GM20000 (cell line): ENCODE data around the gene CYP20A1.
"Not testable (repeated sequence)": the region's sequence is repeated elsewhere in the genome, so short reads cannot be mapped to it uniquely, and the experiment has no call there.

Source experiments
- DNase-seq: peaks from one replicate; pipeline ENCODE4 v3.0.0; 2012; ENCODE audit warnings: low spot score
- CTCF ChIP-seq: IDR thresholded peaks from 2 replicates; pipeline ENCODE4 v1.5.1; 2012; ENCODE audit warnings: mild to moderate bottlenecking, control low read depth; ENCODE audit errors: extremely low read depth, missing control alignments

Gene CYP20A1, protein sequence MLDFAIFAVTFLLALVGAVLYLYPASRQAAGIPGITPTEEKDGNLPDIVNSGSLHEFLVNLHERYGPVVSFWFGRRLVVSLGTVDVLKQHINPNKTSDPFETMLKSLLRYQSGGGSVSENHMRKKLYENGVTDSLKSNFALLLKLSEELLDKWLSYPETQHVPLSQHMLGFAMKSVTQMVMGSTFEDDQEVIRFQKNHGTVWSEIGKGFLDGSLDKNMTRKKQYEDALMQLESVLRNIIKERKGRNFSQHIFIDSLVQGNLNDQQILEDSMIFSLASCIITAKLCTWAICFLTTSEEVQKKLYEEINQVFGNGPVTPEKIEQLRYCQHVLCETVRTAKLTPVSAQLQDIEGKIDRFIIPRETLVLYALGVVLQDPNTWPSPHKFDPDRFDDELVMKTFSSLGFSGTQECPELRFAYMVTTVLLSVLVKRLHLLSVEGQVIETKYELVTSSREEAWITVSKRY

GRCh38 chr2:203238704-203239526 is at the start of gene CYP20A1:
CYP20A1 (plus strand) TSS chr2:203239018; CDS start chr2:203239063, 45 bp downstream.
- no peak for TF ChIP-seq CTCF
- DNase-seq, result peak; percentile 92

GRCh38 chr2:203190547-203190946 is 48.3 kb upstream of the CYP20A1 start:
- not testable (repeated sequence) for DNase-seq

GRCh38 chr2:203191026-203191425 is 47.8 kb upstream of the CYP20A1 start:
- DNase-seq, result not testable (repeated sequence)

DNA sequence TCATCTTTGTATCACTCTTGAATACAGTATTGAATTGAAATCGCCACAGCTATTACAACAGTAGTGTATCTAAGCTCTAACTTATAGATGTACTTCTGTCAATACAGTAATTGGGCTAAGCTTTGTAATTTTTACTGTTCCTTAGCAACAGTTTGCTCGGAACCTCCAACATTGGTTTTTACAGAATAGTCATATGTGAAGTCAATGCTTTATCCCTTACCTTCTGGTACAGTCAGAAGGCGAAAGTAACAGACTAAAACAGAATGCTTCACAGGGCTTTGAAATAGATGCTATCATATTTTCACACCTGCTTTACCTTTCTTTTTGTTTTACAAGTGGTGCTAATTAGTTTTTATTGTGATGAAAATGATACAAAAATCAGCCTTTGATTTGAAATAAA is 46.9 kb upstream of the CYP20A1 start:
- no peak for TF ChIP-seq CTCF
- DNase-seq, result no peak

DNA sequence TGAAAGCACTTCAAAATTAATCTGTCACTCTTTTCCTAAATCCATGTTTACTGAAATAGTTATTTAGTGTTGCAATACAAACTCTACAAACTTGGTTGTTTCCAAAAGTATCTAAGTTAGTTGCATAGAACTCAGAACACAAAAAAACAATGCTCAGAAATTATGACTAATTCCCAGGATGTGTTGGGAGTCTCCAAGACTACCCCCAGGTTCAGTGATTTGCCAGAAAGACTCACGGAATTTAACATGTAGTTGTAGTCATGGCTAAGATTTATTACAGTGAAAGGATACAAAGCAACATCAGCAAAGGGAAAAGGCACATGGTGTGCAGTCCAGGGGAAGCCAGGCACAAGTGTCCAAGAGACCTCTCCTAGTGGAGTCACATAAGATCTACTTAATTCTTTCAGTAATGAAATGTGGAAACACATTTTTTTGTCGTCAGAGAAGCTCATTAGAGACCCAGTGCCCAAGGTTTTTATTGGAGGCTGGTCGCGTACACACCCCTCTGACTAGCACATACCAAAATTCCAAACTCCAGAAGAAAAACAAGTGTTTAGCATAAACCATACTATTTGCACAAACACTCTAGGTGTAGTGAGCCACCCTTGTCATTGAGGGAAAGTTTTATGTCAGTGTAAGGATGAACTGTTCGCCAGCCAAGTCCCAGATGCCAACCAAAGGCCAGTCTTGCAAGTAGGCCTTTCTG is 43.3 kb upstream of the CYP20A1 start:
- no peak for DNase-seq
- TF ChIP-seq CTCF, result no peak

GRCh38 chr2:203200866-203201265 is 38.0 kb upstream of the CYP20A1 start:
- no peak for TF ChIP-seq CTCF
- DNase-seq, result no peak

DNA sequence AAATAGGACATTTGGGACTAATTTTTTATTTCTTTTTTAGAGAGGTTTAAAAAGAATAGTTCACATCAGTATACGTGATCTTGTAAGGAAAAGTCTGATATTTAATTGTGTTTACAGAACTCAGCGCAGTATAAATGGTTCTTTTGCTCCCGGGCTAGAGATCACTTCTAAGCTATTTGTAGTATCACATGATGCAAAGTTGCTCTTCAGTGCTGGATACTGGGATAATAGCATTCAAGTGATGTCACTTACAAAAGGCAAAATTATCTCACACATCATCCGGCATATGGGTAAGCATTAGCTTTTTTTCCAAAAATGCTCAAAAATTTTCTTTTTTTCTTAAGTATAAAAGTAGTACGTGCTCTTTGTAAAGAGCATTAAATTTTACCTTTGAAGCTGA is 37.4 kb upstream of the CYP20A1 start:
- no peak for TF ChIP-seq CTCF
- no peak for DNase-seq

DNA sequence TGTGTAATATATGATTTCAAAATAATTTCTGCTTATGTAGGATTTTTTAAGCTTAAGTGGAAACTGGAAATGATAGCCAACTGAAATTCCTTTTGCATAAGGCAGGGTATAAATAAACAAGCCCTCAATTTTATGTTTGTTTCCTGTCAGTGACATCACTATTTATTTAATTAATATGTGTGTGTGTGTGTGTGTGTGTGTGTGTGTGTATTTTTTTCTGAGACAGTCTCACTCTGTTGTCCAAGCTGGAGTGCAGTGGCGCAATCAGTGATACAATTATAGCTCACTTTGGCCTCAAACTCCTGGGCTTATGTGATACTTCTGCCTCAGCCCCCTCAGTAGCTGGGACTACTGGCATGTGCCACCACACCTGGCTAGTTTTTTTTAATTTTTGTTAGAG is 29.3 kb upstream of the CYP20A1 start:
- no peak for TF ChIP-seq CTCF
- no peak for DNase-seq
